IMR-90 (cell line): ENCODE measurements around the gene COL4A2. TPM values are rescaled to one million over a fixed set of nuclear protein-coding genes. Genes with fewer than 3 reads are reported as not detected.

Experiments used
- ATAC-seq: fragments of 200-7000 bp; cut with Tn5 transposase; 2 replicates; pipeline ENCODE4 v1.9.1; 2020; ENCODE audit warnings: low read depth, mild to moderate bottlenecking, moderate library complexity
- BruUV-seq: library from RNA; stranded (reverse); fragments of 400-500 nt; replicated peaks from 2 replicates; lab custom pipeline; 2021; lab: Mats Ljungman, UMichigan
- CTCF ChIA-PET: fragments of 300-600 bp; formaldehyde crosslinking; extraction: SDS; loops from one replicate; lab custom pipeline; 2021; ENCODE audit warnings: antibody characterized with exemption; lab: Yijun Ruan, JAX
- POLR2A ChIA-PET: fragments of 300-600 bp; sonication (Branson Sonifier 250); formaldehyde crosslinking; loops from one replicate; lab custom pipeline; 2022; ENCODE audit warnings: antibody characterized with exemption; ENCODE audit not compliant: unreplicated experiment; lab: Charles Lee
- DNase-seq: peaks from one replicate; pipeline ENCODE4 v3.0.0; 2013
- H2AFZ ChIP-seq: replicated peaks from 2 replicates; pipeline ENCODE3; 2013; ENCODE audit warnings: low read length, mild to moderate bottlenecking; ENCODE audit not compliant: poor library complexity
- H2AK5ac ChIP-seq: 2 replicates; pipeline ENCODE4 v1.6.1; 2013; ENCODE audit warnings: low read depth, low read length, inconsistent platforms
- H2AK9ac ChIP-seq: replicated peaks from 2 replicates; pipeline ENCODE3; 2013; ENCODE audit warnings: mild to moderate bottlenecking, low read depth, low read length, moderate library complexity; ENCODE audit not compliant: poor library complexity
- H2BK120ac ChIP-seq: 2 replicates; pipeline ENCODE4 v1.6.1; 2013; ENCODE audit warnings: low read depth, low read length, inconsistent platforms
- H2BK15ac ChIP-seq: 3 replicates; pipeline ENCODE4 v1.6.1; 2013; ENCODE audit warnings: low read depth, low read length, inconsistent platforms
- H2BK20ac ChIP-seq: 2 replicates; pipeline ENCODE4 v1.6.1; 2013; ENCODE audit warnings: low read depth, mild to moderate bottlenecking, inconsistent platforms, low read length, moderate library complexity
- H2BK5ac ChIP-seq: 2 replicates; pipeline ENCODE4 v1.6.1; 2013; ENCODE audit warnings: mild to moderate bottlenecking, low read depth, low read length, inconsistent platforms; ENCODE audit not compliant: poor library complexity, severe bottlenecking
- H3K14ac ChIP-seq: replicated peaks from 2 replicates; pipeline ENCODE4 v1.6.1; 2013; ENCODE audit warnings: low read depth, low read length, inconsistent platforms
- H3K18ac ChIP-seq: 2 replicates; pipeline ENCODE4 v1.6.1; 2013; ENCODE audit warnings: low read depth, low read length, control low read depth
- H3K23ac ChIP-seq: 2 replicates; pipeline ENCODE4 v1.6.1; 2013; ENCODE audit warnings: low read depth, low read length, inconsistent platforms
- H3K27ac ChIP-seq: 2 replicates; pipeline ENCODE4 v1.5.1; 2013; ENCODE audit warnings: mild to moderate bottlenecking, control low read depth, low read length; ENCODE audit not compliant: insufficient read depth
- H3K27me3 ChIP-seq: 2 replicates; pipeline ENCODE4 v1.6.1; 2013; ENCODE audit warnings: low read length; ENCODE audit not compliant: control insufficient read depth, insufficient read depth
- H3K36me3 ChIP-seq: 2 replicates; pipeline ENCODE4 v1.6.1; 2013; ENCODE audit warnings: low read length, mixed read lengths; ENCODE audit not compliant: control insufficient read depth, insufficient read depth
- H3K4ac ChIP-seq: 2 replicates; pipeline ENCODE4 v1.6.1; 2013; ENCODE audit warnings: low read depth, low read length, inconsistent platforms
- H3K4me1 ChIP-seq: 2 replicates; pipeline ENCODE4 v1.6.1; 2013; ENCODE audit warnings: low read length, mixed read lengths; ENCODE audit not compliant: control insufficient read depth, insufficient read depth
- H3K4me2 ChIP-seq: 2 replicates; pipeline ENCODE4 v1.6.1; 2013; ENCODE audit warnings: low read depth, mild to moderate bottlenecking, control low read depth, low read length, moderate library complexity
- H3K4me3 ChIP-seq: 2 replicates; pipeline ENCODE4 v1.5.1; 2013; ENCODE audit warnings: low read depth, mild to moderate bottlenecking, control low read depth, low read length, moderate library complexity; ENCODE audit not compliant: insufficient read depth
- H3K56ac ChIP-seq: 2 replicates; pipeline ENCODE4 v1.6.1; 2013; ENCODE audit warnings: low read length, inconsistent platforms; ENCODE audit not compliant: insufficient read depth; ENCODE audit errors: extremely low read depth
- H3K79me1 ChIP-seq, 2 experiments: 2 replicates each; pipeline ENCODE4 v1.6.1; 2013; ENCODE audit warnings: low read length in 2 of 2, inconsistent platforms in 1 of 2, low read depth in 1 of 2
- H3K9ac ChIP-seq: 2 replicates; pipeline ENCODE4 v1.6.1; 2013; ENCODE audit warnings: low read depth, low read length, control low read depth
- H3K9me1 ChIP-seq: 2 replicates; pipeline ENCODE4 v1.6.1; 2013; ENCODE audit warnings: low read length, inconsistent platforms; ENCODE audit not compliant: insufficient read depth
- H3K9me3 ChIP-seq: 2 replicates; pipeline ENCODE4 v1.6.1; 2013; ENCODE audit warnings: low read length; ENCODE audit not compliant: control insufficient read depth, insufficient read depth
- H4K20me1 ChIP-seq: 2 replicates; pipeline ENCODE4 v1.6.1; 2013; ENCODE audit warnings: low read length, inconsistent platforms; ENCODE audit not compliant: insufficient read depth
- H4K5ac ChIP-seq: 2 replicates; pipeline ENCODE4 v1.6.1; 2013; ENCODE audit warnings: mild to moderate bottlenecking, low read depth, low read length, control low read depth
- H4K8ac ChIP-seq, 2 experiments: 2 replicates each; pipeline ENCODE4 v1.6.1; 2013; ENCODE audit warnings: low read depth in 2 of 2, low read length in 2 of 2, control low read depth in 1 of 2, inconsistent platforms in 1 of 2
- H4K91ac ChIP-seq: 2 replicates; pipeline ENCODE4 v1.6.1; 2013; ENCODE audit warnings: low read depth, low read length, inconsistent platforms; ENCODE audit not compliant: insufficient read depth
- BHLHE40 ChIP-seq: fragments of 150-350 bp; IDR thresholded peaks from 2 replicates; pipeline ENCODE4 v1.6.1; 2016; ENCODE audit warnings: mild to moderate bottlenecking, low read depth, low read length
- CHD1 ChIP-seq: IDR thresholded peaks from 2 replicates; pipeline ENCODE4 v1.6.1; 2012; ENCODE audit warnings: low read depth, low read length, improper control_type of control experiment
- CTCF ChIP-seq: conservative IDR thresholded peaks from 2 replicates; pipeline ENCODE4 v1.5.1; 2012; ENCODE audit warnings: mild to moderate bottlenecking, low read depth, low read length, improper control_type of control experiment
- FOS ChIP-seq: fragments of 150-350 bp; IDR thresholded peaks from 2 replicates; pipeline ENCODE4 v1.6.1; 2016; ENCODE audit warnings: low read depth, low read length
- MAFK ChIP-seq: IDR thresholded peaks from 2 replicates; pipeline ENCODE4 v1.6.1; 2012; ENCODE audit warnings: low read depth, low read length, improper control_type of control experiment
- MAZ ChIP-seq: IDR thresholded peaks from 2 replicates; pipeline ENCODE4 v1.6.1; 2012; ENCODE audit warnings: low read depth, mild to moderate bottlenecking, low read length, improper control_type of control experiment, moderate library complexity, borderline replicate concordance
- MXI1 ChIP-seq: IDR thresholded peaks from 2 replicates; pipeline ENCODE4 v1.6.1; 2012; ENCODE audit warnings: low read depth, mild to moderate bottlenecking, low read length, moderate library complexity, borderline replicate concordance
- NFE2L2 ChIP-seq: fragments of 150-350 bp; IDR thresholded peaks from 2 replicates; pipeline ENCODE4 v1.6.1; 2016; ENCODE audit warnings: low read depth, mild to moderate bottlenecking, low read length
- POLR2A ChIP-seq: IDR thresholded peaks from 2 replicates; pipeline ENCODE4 v1.6.1; 2012; ENCODE audit warnings: mild to moderate bottlenecking, low read depth, low read length
- RAD21 ChIP-seq: IDR thresholded peaks from 2 replicates; pipeline ENCODE4 v1.6.1; 2012; ENCODE audit warnings: low read length, improper control_type of control experiment
- RCOR1 ChIP-seq: IDR thresholded peaks from 2 replicates; pipeline ENCODE4 v1.6.1; 2012; ENCODE audit warnings: mild to moderate bottlenecking, low read length, improper control_type of control experiment; ENCODE audit not compliant: insufficient replicate concordance
- RFX5 ChIP-seq: IDR thresholded peaks from 2 replicates; pipeline ENCODE4 v1.8.0; 2012; ENCODE audit warnings: low read depth, mild to moderate bottlenecking, low read length, moderate library complexity
- WGBS, 2 experiments: methylation state at CpG; one replicate each; pipeline versions ENCODE4 v1.1.5 to v1.1.7; 2013; ENCODE audit warnings: missing lambda C conversion rate in 2 of 2; ENCODE audit not compliant: insufficient read length in 1 of 2; ENCODE audit errors: extremely low coverage in 2 of 2; 5-methylcytosine and 5-hydroxymethylcytosine counted together
- dilution Hi-C: fragments of 300-500 bp; cut with HindIII; formaldehyde crosslinking; loops from one replicate; pipeline ENCODE4 v1.14.3; 2018; ENCODE audit warnings: low sequenced_read_pairs; ENCODE audit not compliant: unreplicated experiment
- in situ Hi-C: fragments of 300-500 bp; cut with MboI; formaldehyde crosslinking; loops from 3 replicates; pipeline ENCODE4 v1.14.3; 2019; ENCODE audit warnings: low sequenced_read_pairs, inconsistent platforms, mixed read lengths
- intact Hi-C: fragments of 100-400 bp; cut with micrococcal nuclease; formaldehyde crosslinking; loops from 2 replicates; pipeline ENCODE4 v1.10.0; 2022
- polyA plus RNA-seq, 3 experiments: library from polyadenylated mRNA; depleted of rRNA; stranded (reverse); fragments of >200 nt; gene quantifications; 2 replicates each; pipeline ENCODE4 v1.2.3, GENCODE V29; 2012; ENCODE audit warnings: low replicate concordance in 1 of 3
- total RNA-seq: library from RNA; depleted of rRNA; stranded (reverse); fragments of >200 nt; gene quantifications from 2 replicates; pipeline ENCODE4 v1.2.3, GENCODE V29; 2012

Gene COL4A2
- total and polyA plus RNA-seq, 2 of the 4 experiments (the other 2 are of a cell fraction) = 90.7 to 457 TPM

GRCh38 chr13:110430391-110431336 lies 123.6 kb downstream of the COL4A2 start (continued):
- no peak for TF ChIP-seq MAZ
- TF ChIP-seq POLR2A = no peak

- no peak overlapping the region for H3K14ac ChIP-seq
- H4K91ac ChIP-seq = no peak overlapping the region
- 0 out of 2 replicates have a peak overlapping the region, but pooled peaks have one; percentile 2 for H2AK5ac ChIP-seq
- 87% methylated on average over 7 of the region's 13 CpGs; no CpG with 5 or more reads in 1 of the 2 experiments for WGBS, 2 experiments
- H3K27me3 ChIP-seq = no peaks in the 10 kb centered on the region
- no peaks in the 10 kb centered on the region for H3K9me3 ChIP-seq
- in situ Hi-C loops = loop anchor here (10.0 kb wide), 1 partner anchor 217 kb away; no protein-coding TSS in a partner anchor
- no peak overlapping the region for H3K9ac ChIP-seq
- no peak overlapping the region for H2BK20ac ChIP-seq
- H2AFZ ChIP-seq = no peak overlapping the region
- H3K9me1 ChIP-seq = peaks cover 21% of the 10 kb centered on the region
- no TSS peak for BruUV-seq
- no peak overlapping the region for H3K18ac ChIP-seq
- dilution Hi-C loops = no loop called here
- H3K27ac ChIP-seq = no peak overlapping the region
- H3K36me3 ChIP-seq = peaks cover 64% of the 10 kb centered on the region
- H3K4ac ChIP-seq = no peak overlapping the region
- H3K23ac ChIP-seq = 0 out of 2 replicates have a peak overlapping the region, but pooled peaks have one; percentile 28
- peaks cover 3 to 34% of the 10 kb centered on the region in 2 experiments; a peak in 3 of 4 replicates for H3K79me1 ChIP-seq
- H4K5ac ChIP-seq = no peak overlapping the region
- no peak overlapping the region for H2BK15ac ChIP-seq
- no peak overlapping the region for H2BK120ac ChIP-seq
- H4K20me1 ChIP-seq = no peaks in the 10 kb centered on the region
- no peaks in the 10 kb centered on the region for H3K4me1 ChIP-seq
- ChIA-PET POLR2A (no interaction called here), CTCF (no interaction called here)
- no peak overlapping the region for H3K56ac ChIP-seq
- intact Hi-C loops = no loop called here
- no peak overlapping the region for H3K4me3 ChIP-seq
- DNase-seq (no peak), ATAC-seq (no peak)
- H3K4me2 ChIP-seq = no peak overlapping the region
- H4K8ac ChIP-seq = no peak overlapping the region
- no peak overlapping the region for H2BK5ac ChIP-seq
- no peak overlapping the region for H2AK9ac ChIP-seq
- no peak for TF ChIP-seq CHD1
- TF ChIP-seq CTCF = no peak
- TF ChIP-seq NFE2L2 = no peak
- TF ChIP-seq RAD21 = no peak
- TF ChIP-seq MAFK = no peak
- no peak for TF ChIP-seq RFX5
- TF ChIP-seq MXI1 = no peak
- TF ChIP-seq FOS = no peak
- no peak for TF ChIP-seq RCOR1
- TF ChIP-seq BHLHE40 = no peak
- no peak for TF ChIP-seq POLR2A
Measured at GRCh38 chr13:110431425-110432294, 124.6 kb downstream of the COL4A2 start.
